Caco-2 (cell line): ENCODE results near the gene GPR173. TPM values are rescaled to one million over a fixed set of nuclear protein-coding genes. Genes with fewer than 3 reads are reported as not detected.

Source experiments
- BruUV-seq: library from RNA; stranded (reverse); fragments of 400-500 nt; replicated peaks from 2 replicates; lab custom pipeline; 2021; lab: Mats Ljungman, UMichigan
- CTCF ChIA-PET: fragments of 300-600 bp; sonication (Branson Sonifier 250); formaldehyde crosslinking; loops from one replicate; lab custom pipeline; 2022; ENCODE audit warnings: antibody characterized with exemption; lab: Charles Lee
- POLR2A ChIA-PET: fragments of 300-600 bp; sonication (Branson Sonifier 250); formaldehyde crosslinking; loops from one replicate; lab custom pipeline; 2022; ENCODE audit warnings: antibody characterized with exemption; lab: Charles Lee
- DNase-seq, 2 experiments: peaks; one replicate each; pipeline versions ENCODE4 v3.0.0 to v3.0.0-alpha.2; 2020 to 2022
- H3K27me3 ChIP-seq: replicated peaks from 2 replicates; pipeline ENCODE4 v1.6.0; 2011; ENCODE audit warnings: low read length; ENCODE audit not compliant: control insufficient read depth, insufficient read depth
- H3K36me3 ChIP-seq: 2 replicates; pipeline ENCODE4 v1.5.1; 2011; ENCODE audit warnings: low read length; ENCODE audit not compliant: control insufficient read depth, insufficient read depth
- H3K4me1 ChIP-seq: fragments of 250-450 bp; sonication (Bioruptor Pico); 2 replicates; pipeline ENCODE4 v1.5.1; 2020; ENCODE audit warnings: mild to moderate bottlenecking
- H3K4me3 ChIP-seq: 2 replicates; pipeline ENCODE4 v1.5.1; 2011; ENCODE audit warnings: low read depth, mild to moderate bottlenecking, control low read depth, low read length
- H3K9me3 ChIP-seq: fragments of 250-450 bp; sonication (Bioruptor Pico); 2 replicates; pipeline ENCODE4 v1.5.1; 2020; ENCODE audit warnings: mild to moderate bottlenecking, moderate library complexity
- H3K27ac Mint-ChIP-seq: one replicate; pipeline ENCODE4 v1.8.0; 2022; ENCODE audit warnings: mixed read lengths; ENCODE audit not compliant: unreplicated experiment
- H3K27me3 Mint-ChIP-seq: one replicate; pipeline ENCODE4 v1.8.0; 2022; ENCODE audit warnings: mixed read lengths; ENCODE audit not compliant: insufficient read depth, unreplicated experiment
- H3K36me3 Mint-ChIP-seq: one replicate; pipeline ENCODE4 v1.8.0; 2022; ENCODE audit warnings: mild to moderate bottlenecking, mixed read lengths; ENCODE audit not compliant: insufficient read depth, unreplicated experiment
- H3K4me1 Mint-ChIP-seq: one replicate; pipeline ENCODE4 v1.8.0; 2022; ENCODE audit warnings: low read depth, mixed read lengths; ENCODE audit not compliant: unreplicated experiment
- H3K4me3 Mint-ChIP-seq: one replicate; pipeline ENCODE4 v1.8.0; 2022; ENCODE audit warnings: mild to moderate bottlenecking, moderate library complexity, mixed read lengths; ENCODE audit not compliant: unreplicated experiment
- H3K9me3 Mint-ChIP-seq: one replicate; pipeline ENCODE4 v1.8.0; 2022; ENCODE audit warnings: mixed read lengths; ENCODE audit not compliant: unreplicated experiment
- intact Hi-C: fragments of 100-400 bp; cut with micrococcal nuclease; formaldehyde crosslinking; loops from one replicate; pipeline ENCODE4 v1.10.0; 2022; ENCODE audit not compliant: unreplicated experiment
- total RNA-seq: library from RNA; stranded (reverse); gene quantifications from 2 replicates; pipeline ENCODE4 v1.2.3, GENCODE V29; 2022
- TF ChIP-seq, protein P1 (sequence below), 2 experiments: fragments of 200-600 bp in 1 of 2; IDR thresholded peaks; 1 replicate in 1 of 2; 2 replicates in 1 of 2; pipeline versions ENCODE4 v1.5.1 to v1.8.0; 2011 to 2022; ENCODE audit warnings: antibody characterized with exemption in 1 of 2, control low read depth in 1 of 2, inconsistent platforms in 1 of 2, low read depth in 1 of 2, low read length in 1 of 2, mild to moderate bottlenecking in 1 of 2, moderate library complexity in 1 of 2; ENCODE audit not compliant: insufficient read depth in 1 of 2, severe bottlenecking in 1 of 2, unreplicated experiment in 1 of 2

GPR173 gene
- total RNA-seq, 1 experiment from 2014 or later, result 0.18 TPM

DNA sequence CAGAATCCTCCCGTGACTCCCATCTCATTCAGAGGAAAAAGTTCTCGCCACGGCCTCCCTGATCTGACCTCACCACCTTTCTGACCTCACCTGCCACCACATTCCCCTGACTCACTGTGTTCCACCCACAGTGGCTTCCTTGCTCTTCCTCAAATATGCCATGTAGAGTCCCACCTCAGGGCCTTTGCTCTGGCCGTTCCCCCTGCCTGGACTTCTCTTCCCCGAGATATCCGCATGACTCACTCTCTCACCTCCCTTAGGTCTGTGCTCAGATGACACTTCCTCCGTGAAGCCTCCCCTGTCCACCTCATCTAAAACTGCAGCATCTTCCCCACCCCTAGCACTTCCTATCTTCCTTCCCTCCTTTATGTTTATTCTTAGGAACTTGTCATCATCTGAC, 26.4 kb downstream of the GPR173 start:
- Mint-ChIP-seq H3K36me3 (no peaks in the 10 kb centered on the region), H3K27ac (no peak overlapping the region), H3K4me3 (no peak overlapping the region), H3K9me3 (no peaks in the 10 kb centered on the region), H3K4me1 (peaks cover 8% of the 10 kb centered on the region), H3K27me3 (no peaks in the 10 kb centered on the region)
- CTCF ChIA-PET, result no interaction called here
- Histone ChIP-seq H3K9me3 (no peaks in the 10 kb centered on the region), H3K36me3 (no peaks in the 10 kb centered on the region), H3K4me1 (no peaks in the 10 kb centered on the region), H3K27me3 (no peaks in the 10 kb centered on the region), H3K4me3 (no peak overlapping the region)
- POLR2A ChIA-PET, result no interaction called here
- intact Hi-C loops, result no loop called here
- no TSS peak for BruUV-seq
- TF ChIP-seq, protein P1, sequence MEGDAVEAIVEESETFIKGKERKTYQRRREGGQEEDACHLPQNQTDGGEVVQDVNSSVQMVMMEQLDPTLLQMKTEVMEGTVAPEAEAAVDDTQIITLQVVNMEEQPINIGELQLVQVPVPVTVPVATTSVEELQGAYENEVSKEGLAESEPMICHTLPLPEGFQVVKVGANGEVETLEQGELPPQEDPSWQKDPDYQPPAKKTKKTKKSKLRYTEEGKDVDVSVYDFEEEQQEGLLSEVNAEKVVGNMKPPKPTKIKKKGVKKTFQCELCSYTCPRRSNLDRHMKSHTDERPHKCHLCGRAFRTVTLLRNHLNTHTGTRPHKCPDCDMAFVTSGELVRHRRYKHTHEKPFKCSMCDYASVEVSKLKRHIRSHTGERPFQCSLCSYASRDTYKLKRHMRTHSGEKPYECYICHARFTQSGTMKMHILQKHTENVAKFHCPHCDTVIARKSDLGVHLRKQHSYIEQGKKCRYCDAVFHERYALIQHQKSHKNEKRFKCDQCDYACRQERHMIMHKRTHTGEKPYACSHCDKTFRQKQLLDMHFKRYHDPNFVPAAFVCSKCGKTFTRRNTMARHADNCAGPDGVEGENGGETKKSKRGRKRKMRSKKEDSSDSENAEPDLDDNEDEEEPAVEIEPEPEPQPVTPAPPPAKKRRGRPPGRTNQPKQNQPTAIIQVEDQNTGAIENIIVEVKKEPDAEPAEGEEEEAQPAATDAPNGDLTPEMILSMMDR (IDR thresholded peaks at IDR 0.05; ENCODE audit: insufficient read depth in 1 of 2, low read depth in 1 of 2, low read length in 1 of 2, severe bottlenecking in 1 of 2, unreplicated experiment in 1 of 2), result no peak
- DNase-seq, result no peak

DNA sequence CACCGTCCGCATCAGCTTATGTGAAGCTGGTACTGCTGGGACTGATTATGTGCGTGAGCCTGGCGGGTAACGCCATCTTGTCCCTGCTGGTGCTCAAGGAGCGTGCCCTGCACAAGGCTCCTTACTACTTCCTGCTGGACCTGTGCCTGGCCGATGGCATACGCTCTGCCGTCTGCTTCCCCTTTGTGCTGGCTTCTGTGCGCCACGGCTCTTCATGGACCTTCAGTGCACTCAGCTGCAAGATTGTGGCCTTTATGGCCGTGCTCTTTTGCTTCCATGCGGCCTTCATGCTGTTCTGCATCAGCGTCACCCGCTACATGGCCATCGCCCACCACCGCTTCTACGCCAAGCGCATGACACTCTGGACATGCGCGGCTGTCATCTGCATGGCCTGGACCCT, 28.1 kb downstream of the GPR173 start:
- intact Hi-C loops, result no loop called here
- Histone ChIP-seq H3K27me3 (no peaks in the 10 kb centered on the region), H3K4me3 (no peak overlapping the region), H3K4me1 (no peaks in the 10 kb centered on the region), H3K36me3 (no peaks in the 10 kb centered on the region), H3K9me3 (no peaks in the 10 kb centered on the region)
- ChIA-PET CTCF (no interaction called here), POLR2A (no interaction called here)
- no TSS peak for BruUV-seq
- H3K4me1 Mint-ChIP-seq, result peaks cover 8% of the 10 kb centered on the region
- H3K27ac Mint-ChIP-seq, result no peak overlapping the region
- no peaks in the 10 kb centered on the region for H3K9me3 Mint-ChIP-seq
- H3K27me3 Mint-ChIP-seq, result no peaks in the 10 kb centered on the region
- no peak for DNase-seq
- H3K36me3 Mint-ChIP-seq, result no peaks in the 10 kb centered on the region
- TF ChIP-seq, protein P1 (IDR thresholded peaks at IDR 0.05; ENCODE audit: insufficient read depth in 1 of 2, low read depth in 1 of 2, low read length in 1 of 2, severe bottlenecking in 1 of 2, unreplicated experiment in 1 of 2), result no peak
- no peak overlapping the region for H3K4me3 Mint-ChIP-seq

DNA sequence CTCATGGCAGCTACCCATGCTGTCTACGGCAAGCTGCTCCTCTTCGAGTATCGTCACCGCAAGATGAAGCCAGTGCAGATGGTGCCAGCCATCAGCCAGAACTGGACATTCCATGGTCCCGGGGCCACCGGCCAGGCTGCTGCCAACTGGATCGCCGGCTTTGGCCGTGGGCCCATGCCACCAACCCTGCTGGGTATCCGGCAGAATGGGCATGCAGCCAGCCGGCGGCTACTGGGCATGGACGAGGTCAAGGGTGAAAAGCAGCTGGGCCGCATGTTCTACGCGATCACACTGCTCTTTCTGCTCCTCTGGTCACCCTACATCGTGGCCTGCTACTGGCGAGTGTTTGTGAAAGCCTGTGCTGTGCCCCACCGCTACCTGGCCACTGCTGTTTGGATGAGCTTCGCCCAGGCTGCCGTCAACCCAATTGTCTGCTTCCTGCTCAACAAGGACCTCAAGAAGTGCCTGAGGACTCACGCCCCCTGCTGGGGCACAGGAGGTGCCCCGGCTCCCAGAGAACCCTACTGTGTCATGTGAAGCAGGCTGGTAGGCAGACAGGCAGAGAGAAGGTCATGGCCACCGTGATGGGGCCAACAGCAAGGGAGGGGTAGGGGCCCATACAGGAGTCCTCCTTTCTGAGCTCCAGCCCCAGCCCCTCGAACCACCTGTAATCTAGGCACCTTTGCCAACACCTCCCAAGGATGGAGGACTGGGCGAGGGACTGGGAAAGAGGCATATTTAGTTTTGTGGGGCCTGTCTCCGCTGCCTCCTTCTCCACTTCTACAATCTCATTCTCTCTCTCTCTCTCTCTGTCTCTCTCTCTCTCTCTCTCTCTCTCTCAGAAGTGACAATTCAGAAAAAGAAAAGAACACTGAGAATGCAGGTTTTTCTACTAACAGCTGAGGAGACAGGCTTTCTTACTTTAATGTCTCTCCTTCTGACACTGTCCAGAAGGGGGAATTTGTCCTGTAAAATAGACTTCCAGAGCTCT, 28.9 kb downstream of the GPR173 start:
- Histone ChIP-seq H3K4me3 (no peak overlapping the region), H3K36me3 (no peaks in the 10 kb centered on the region), H3K4me1 (no peaks in the 10 kb centered on the region), H3K27me3 (no peaks in the 10 kb centered on the region), H3K9me3 (no peaks in the 10 kb centered on the region)
- ChIA-PET POLR2A (no interaction called here), CTCF (interaction anchor here (0.6 kb wide), 1 partner anchor 18 kb away, joined by 4 read pairs; no protein-coding TSS in a partner anchor)
- H3K27ac Mint-ChIP-seq, result no peak overlapping the region
- TF ChIP-seq, protein P1 (IDR thresholded peaks at IDR 0.05; ENCODE audit: insufficient read depth in 1 of 2, low read depth in 1 of 2, low read length in 1 of 2, severe bottlenecking in 1 of 2, unreplicated experiment in 1 of 2), result no peak
- DNase-seq, result no peak
- BruUV-seq, result no TSS peak
- no peak overlapping the region for H3K4me3 Mint-ChIP-seq
- peaks cover 2% of the 10 kb centered on the region for H3K4me1 Mint-ChIP-seq
- H3K36me3 Mint-ChIP-seq, result peaks cover 8% of the 10 kb centered on the region
- H3K27me3 Mint-ChIP-seq, result no peaks in the 10 kb centered on the region
- no peaks in the 10 kb centered on the region for H3K9me3 Mint-ChIP-seq
- intact Hi-C loops, result no loop called here
